Panc1 (cell line): ENCODE measurements around the gene ICE2. TPM values are rescaled to one million over a fixed set of nuclear protein-coding genes. Genes with fewer than 3 reads are reported as not detected.

Source experiments
- ATAC-seq: fragments of 200-7000 bp; cut with Tn5 transposase; 2 replicates; pipeline ENCODE4 v1.9.1; 2020; ENCODE audit warnings: mild to moderate bottlenecking, moderate library complexity
- BruUV-seq: library from RNA; stranded (reverse); fragments of 400-500 nt; replicated peaks from 2 replicates; lab custom pipeline; 2021; lab: Mats Ljungman, UMichigan
- CTCF ChIA-PET: fragments of 300-600 bp; sonication (Branson Sonifier 250); formaldehyde crosslinking; loops from one replicate; lab custom pipeline; 2022; ENCODE audit warnings: antibody characterized with exemption; lab: Charles Lee
- POLR2A ChIA-PET: fragments of 300-600 bp; sonication (Branson Sonifier 250); formaldehyde crosslinking; loops from one replicate; lab custom pipeline; 2022; ENCODE audit warnings: antibody characterized with exemption; lab: Charles Lee
- DNase-seq: peaks from one replicate; pipeline ENCODE4 v3.0.0-alpha.2; 2010; ENCODE audit warnings: low read depth, low spot score
- H3K27ac ChIP-seq: 2 replicates; pipeline ENCODE4 v1.5.1; 2011; ENCODE audit warnings: mild to moderate bottlenecking, low read length, inconsistent platforms
- H3K27me3 ChIP-seq: fragments of 200-500 bp; sonication (Bioruptor generic); 2 replicates; pipeline ENCODE4 v1.6.0; 2014; ENCODE audit warnings: low read length, inconsistent platforms; ENCODE audit not compliant: control insufficient read depth, insufficient read depth
- H3K36me3 ChIP-seq: fragments of 200-500 bp; sonication (Bioruptor generic); 2 replicates; pipeline ENCODE4 v1.5.1; 2014; ENCODE audit warnings: inconsistent platforms, mild to moderate bottlenecking, low read length, moderate library complexity; ENCODE audit not compliant: control insufficient read depth, insufficient read depth
- H3K4me1 ChIP-seq: 2 replicates; pipeline ENCODE4 v1.5.1; 2011; ENCODE audit warnings: inconsistent platforms, mild to moderate bottlenecking, low read length, moderate library complexity; ENCODE audit not compliant: control insufficient read depth, insufficient read depth
- H3K4me3 ChIP-seq, 2 experiments: 2 replicates each; pipeline ENCODE4 v1.5.1; 2011 to 2012; ENCODE audit warnings: low read depth in 2 of 2, low read length in 2 of 2, mild to moderate bottlenecking in 2 of 2, inconsistent platforms in 1 of 2, moderate library complexity in 1 of 2
- H3K9me3 ChIP-seq: fragments of 200-500 bp; sonication (Bioruptor generic); 2 replicates; pipeline ENCODE4 v1.5.1; 2014; ENCODE audit warnings: low read depth, mild to moderate bottlenecking, inconsistent platforms, low read length, moderate library complexity; ENCODE audit not compliant: control insufficient read depth, insufficient read depth
- CTCF ChIP-seq: fragments of 450-650 bp; IDR thresholded peaks from 2 replicates; pipeline ENCODE4 v1.5.1; 2017; ENCODE audit warnings: mild to moderate bottlenecking
- POLR2AphosphoS5 ChIP-seq: IDR thresholded peaks from 2 replicates; pipeline ENCODE4 v1.6.1; 2012; ENCODE audit warnings: mild to moderate bottlenecking, low read depth, low read length, moderate library complexity
- REST ChIP-seq, 2 experiments: IDR thresholded peaks; 2 replicates each; pipeline ENCODE4 v1.6.1; 2011 to 2012; ENCODE audit warnings: low read depth in 2 of 2, control low read depth in 1 of 2, low read length in 1 of 2, mild to moderate bottlenecking in 1 of 2, moderate library complexity in 1 of 2; ENCODE audit not compliant: insufficient read depth in 1 of 2
- SIN3A ChIP-seq: IDR thresholded peaks from 2 replicates; pipeline ENCODE4 v1.6.1; 2012; ENCODE audit warnings: low read depth, mild to moderate bottlenecking, low read length, moderate library complexity, borderline replicate concordance; ENCODE audit not compliant: insufficient read depth
- TCF7L2 ChIP-seq: IDR thresholded peaks from 2 replicates; pipeline ENCODE4 v1.6.1; 2011; ENCODE audit warnings: mild to moderate bottlenecking, low read depth, low read length, inconsistent platforms
- in situ Hi-C: cut with HindIII; loops from 2 replicates; pipeline ENCODE4 v1.10.0; 2016; ENCODE audit warnings: low sequenced_read_pairs, low pct_unique_long_range_greater_than_20kb
- intact Hi-C: fragments of 100-400 bp; cut with micrococcal nuclease; formaldehyde crosslinking; loops from one replicate; pipeline ENCODE4 v1.10.0; 2022; ENCODE audit not compliant: unreplicated experiment
- total RNA-seq: library from RNA; stranded (reverse); gene quantifications from one replicate; pipeline ENCODE4 v1.2.1, GENCODE V29; 2021; ENCODE audit not compliant: unreplicated experiment

The ICE2 gene
- total RNA-seq, 1 experiment from 2014 or later = 66.2 TPM

- BruUV-seq = no TSS peak
These were observed 18.0 kb downstream of the ICE2 start for GRCh38 chr15:60460931-60461330.

GRCh38 chr15:60458721-60459120 is 20.2 kb downstream of the ICE2 start:
- intact Hi-C loops (no loop called here), in situ Hi-C loops (no loop called here)
- no peaks in the 10 kb centered on the region for H3K9me3 ChIP-seq
- BruUV-seq = no TSS peak
- TF ChIP-seq SIN3A = no peak
- TF ChIP-seq CTCF = no peak
- TF ChIP-seq REST (IDR thresholded peaks at IDR 0.05; ENCODE audit: insufficient read depth in 1 of 2, low read depth in 2 of 2, low read length in 1 of 2) = no peak
- no peak for TF ChIP-seq POLR2AphosphoS5
- no peak for TF ChIP-seq TCF7L2
- H3K27me3 ChIP-seq = no peaks in the 10 kb centered on the region
- ChIA-PET POLR2A (no interaction called here), CTCF (no interaction called here)
- no peak overlapping the region for H3K27ac ChIP-seq
- no peak for ATAC-seq
- DNase-seq = no peak
- peaks cover 20% of the 10 kb centered on the region for H3K36me3 ChIP-seq
- H3K4me3 ChIP-seq = no peak overlapping the region
- H3K4me1 ChIP-seq = no peaks in the 10 kb centered on the region; the same call in 1 of the 2 replicates

More at GRCh38 chr15:60460931-60461330, 18.0 kb downstream of the ICE2 start:
- ChIA-PET CTCF (no interaction called here), POLR2A (no interaction called here)
- in situ Hi-C loops = no loop called here
- no peaks in the 10 kb centered on the region; the same call in 1 of the 2 replicates for H3K4me1 ChIP-seq
- no peak overlapping the region for H3K27ac ChIP-seq
- H3K36me3 ChIP-seq = peaks cover 14% of the 10 kb centered on the region; the same call in 1 of the 2 replicates
- H3K4me3 ChIP-seq = no peak overlapping the region
- intact Hi-C loops = no loop called here
- H3K9me3 ChIP-seq = no peaks in the 10 kb centered on the region
- ATAC-seq (no peak), DNase-seq (no peak)
- no peak for TF ChIP-seq REST (IDR thresholded peaks at IDR 0.05; ENCODE audit: insufficient read depth in 1 of 2, low read depth in 2 of 2, low read length in 1 of 2)
- no peak for TF ChIP-seq CTCF
- no peak for TF ChIP-seq TCF7L2
- TF ChIP-seq POLR2AphosphoS5 = no peak
- TF ChIP-seq SIN3A = no peak
- H3K27me3 ChIP-seq = no peaks in the 10 kb centered on the region
